BLaER1 treated with 17β-estradiol and CSF1 and Interleukin-3, amounts not matched to agents 10 nM and 100 nM (cell line): ENCODE data around the gene SEMA4B.

ENCODE experiments used
- H3K27ac ChIP-seq, 11 experiments: shearing (Covaris generic); formaldehyde crosslinking; 2 replicates each; pipeline ENCODE4 v1.8.1; 2022
- H3K27me3 ChIP-seq, 11 experiments: shearing (Covaris generic); formaldehyde crosslinking; 2 replicates each; pipeline ENCODE4 v1.8.1; 2022
- H3K36me3 ChIP-seq, 11 experiments: shearing (Covaris generic); formaldehyde crosslinking; 2 replicates each; pipeline ENCODE4 v1.8.1; 2022
- H3K4me1 ChIP-seq, 10 experiments: shearing (Covaris generic); formaldehyde crosslinking; 2 replicates each; pipeline ENCODE4 v1.8.1; 2022
- H3K4me2 ChIP-seq, 11 experiments: shearing (Covaris generic); formaldehyde crosslinking; 2 replicates each; pipeline ENCODE4 v1.8.1; 2022
- H3K4me3 ChIP-seq, 10 experiments: shearing (Covaris generic); formaldehyde crosslinking; 2 replicates each; pipeline ENCODE4 v1.8.1; 2022
- H3K9ac ChIP-seq, 11 experiments: shearing (Covaris generic); formaldehyde crosslinking; 2 replicates each; pipeline ENCODE4 v1.8.1; 2022
- H3K9me3 ChIP-seq, 11 experiments: shearing (Covaris generic); formaldehyde crosslinking; replicated peaks in 1 of 11; 2 replicates each; pipeline ENCODE4 v1.8.1; 2022
- H4K20me1 ChIP-seq, 11 experiments: shearing (Covaris generic); formaldehyde crosslinking; 2 replicates each; pipeline ENCODE4 v1.8.1; 2022
- Cebpa-rat ChIP-seq, 11 experiments: shearing (Covaris generic); IDR thresholded peaks; 2 replicates each; pipeline ENCODE4 v1.8.1; 2022

The SEMA4B gene, protein sequence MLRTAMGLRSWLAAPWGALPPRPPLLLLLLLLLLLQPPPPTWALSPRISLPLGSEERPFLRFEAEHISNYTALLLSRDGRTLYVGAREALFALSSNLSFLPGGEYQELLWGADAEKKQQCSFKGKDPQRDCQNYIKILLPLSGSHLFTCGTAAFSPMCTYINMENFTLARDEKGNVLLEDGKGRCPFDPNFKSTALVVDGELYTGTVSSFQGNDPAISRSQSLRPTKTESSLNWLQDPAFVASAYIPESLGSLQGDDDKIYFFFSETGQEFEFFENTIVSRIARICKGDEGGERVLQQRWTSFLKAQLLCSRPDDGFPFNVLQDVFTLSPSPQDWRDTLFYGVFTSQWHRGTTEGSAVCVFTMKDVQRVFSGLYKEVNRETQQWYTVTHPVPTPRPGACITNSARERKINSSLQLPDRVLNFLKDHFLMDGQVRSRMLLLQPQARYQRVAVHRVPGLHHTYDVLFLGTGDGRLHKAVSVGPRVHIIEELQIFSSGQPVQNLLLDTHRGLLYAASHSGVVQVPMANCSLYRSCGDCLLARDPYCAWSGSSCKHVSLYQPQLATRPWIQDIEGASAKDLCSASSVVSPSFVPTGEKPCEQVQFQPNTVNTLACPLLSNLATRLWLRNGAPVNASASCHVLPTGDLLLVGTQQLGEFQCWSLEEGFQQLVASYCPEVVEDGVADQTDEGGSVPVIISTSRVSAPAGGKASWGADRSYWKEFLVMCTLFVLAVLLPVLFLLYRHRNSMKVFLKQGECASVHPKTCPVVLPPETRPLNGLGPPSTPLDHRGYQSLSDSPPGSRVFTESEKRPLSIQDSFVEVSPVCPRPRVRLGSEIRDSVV

DNA sequence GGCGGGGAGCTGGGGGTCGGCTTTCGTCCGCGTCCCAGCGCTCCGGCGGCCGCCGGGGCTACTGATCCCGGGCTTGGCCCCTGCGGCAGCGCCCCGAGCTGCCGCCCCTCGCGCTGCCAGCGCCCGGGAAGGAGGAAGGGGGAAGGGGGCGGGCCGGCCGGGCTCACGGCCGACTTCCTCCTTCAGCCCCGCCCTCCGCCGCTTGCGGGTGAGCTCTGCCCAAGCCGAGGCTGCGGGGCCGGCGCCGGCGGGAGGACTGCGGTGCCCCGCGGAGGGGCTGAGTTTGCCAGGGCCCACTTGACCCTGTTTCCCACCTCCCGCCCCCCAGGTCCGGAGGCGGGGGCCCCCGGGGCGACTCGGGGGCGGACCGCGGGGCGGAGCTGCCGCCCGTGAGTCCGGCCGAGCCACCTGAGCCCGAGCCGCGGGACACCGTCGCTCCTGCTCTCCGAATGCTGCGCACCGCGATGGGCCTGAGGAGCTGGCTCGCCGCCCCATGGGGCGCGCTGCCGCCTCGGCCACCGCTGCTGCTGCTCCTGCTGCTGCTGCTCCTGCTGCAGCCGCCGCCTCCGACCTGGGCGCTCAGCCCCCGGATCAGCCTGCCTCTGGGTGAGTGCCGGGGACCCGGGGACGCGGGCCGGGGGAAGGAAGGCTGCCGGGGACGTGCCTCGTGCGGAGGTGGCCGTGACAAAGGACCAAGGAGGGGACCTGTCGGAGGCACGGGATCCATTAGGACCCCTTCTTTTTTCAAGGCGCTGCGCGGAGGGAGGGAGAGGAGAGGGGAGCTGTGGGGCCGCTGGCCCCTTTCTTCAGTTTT, at the start of gene SEMA4B:
SEMA4B (plus strand) TSS at position 201 of the 814 bp plus-strand sequence; CDS start at position 450, 249 bp downstream.
- Histone ChIP-seq H3K4me1 (peaks cover 54 to 76% (median 60%) of the 10 kb centered on the region in 10 experiments), H3K9ac (peak within 1 kb of the TSS; percentile 82 to 89 (median 86)), H3K27ac (peak within 1 kb of the TSS; percentile 51 to 84 (median 79)), H3K4me3 (peak within 1 kb of the TSS; percentile 90 to 98 (median 94)), H3K27me3 (no peaks in the 10 kb centered on the region; a peak in 1 of 22 replicates), H3K36me3 (peaks cover 0 to 49% (median 10%) of the 10 kb centered on the region in 11 experiments; a peak in 17 of 22 replicates), H3K4me2 (peak within 1 kb of the TSS; percentile 93 to 100 (median 99)), H4K20me1 (peaks cover 20 to 82% (median 48%) of the 10 kb centered on the region in 11 experiments; a peak in 19 of 22 replicates), H3K9me3 (no peaks in the 10 kb centered on the region)
- TF ChIP-seq Cebpa-rat (IDR thresholded peaks at IDR 0.05): no peak

DNA sequence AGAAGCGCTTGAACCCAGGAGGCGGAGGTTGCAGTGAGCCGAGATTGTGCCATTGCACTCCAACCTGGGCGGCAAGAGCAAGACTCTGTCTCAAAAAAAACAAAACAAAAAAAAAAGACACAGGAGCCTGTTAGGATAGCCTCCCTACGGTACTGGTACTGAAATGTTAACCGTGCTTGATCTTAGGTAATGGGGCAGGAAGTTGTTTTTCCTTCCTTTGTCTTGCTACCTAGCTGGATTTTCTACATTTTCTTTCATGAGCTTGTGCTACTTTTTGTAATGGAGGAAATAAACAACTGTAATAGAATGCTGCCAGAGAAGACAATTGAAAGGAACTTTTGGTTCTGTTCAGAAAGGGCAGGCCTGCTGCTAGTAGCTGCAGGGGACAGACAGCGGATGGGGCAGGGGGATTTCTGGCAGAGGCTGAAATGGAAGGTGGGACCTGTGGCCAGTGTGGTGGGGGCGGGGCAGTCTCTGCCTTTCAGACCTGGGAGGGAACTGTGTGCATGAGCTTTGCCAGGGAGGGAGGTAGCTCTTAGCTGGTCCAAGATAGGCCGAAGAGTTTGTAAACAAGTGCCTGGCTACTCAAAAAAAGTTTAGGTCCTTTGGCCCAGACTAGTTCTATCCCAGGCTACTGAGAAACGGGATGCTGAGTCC, 49.0 kb upstream of the SEMA4B start:
- Histone ChIP-seq H3K27me3 (no peaks in the 10 kb centered on the region), H3K27ac (no peak overlapping the region), H3K9me3 (no peaks in the 10 kb centered on the region), H4K20me1 (no peaks in the 10 kb centered on the region), H3K4me2 (no peak overlapping the region), H3K9ac (no peak overlapping the region), H3K4me3 (no peak overlapping the region), H3K36me3 (no peaks in the 10 kb centered on the region), H3K4me1 (peaks cover 11 to 27% (median 18%) of the 10 kb centered on the region in 10 experiments; a peak in 19 of 20 replicates)
- TF ChIP-seq Cebpa-rat (IDR thresholded peaks at IDR 0.05): no peak

DNA sequence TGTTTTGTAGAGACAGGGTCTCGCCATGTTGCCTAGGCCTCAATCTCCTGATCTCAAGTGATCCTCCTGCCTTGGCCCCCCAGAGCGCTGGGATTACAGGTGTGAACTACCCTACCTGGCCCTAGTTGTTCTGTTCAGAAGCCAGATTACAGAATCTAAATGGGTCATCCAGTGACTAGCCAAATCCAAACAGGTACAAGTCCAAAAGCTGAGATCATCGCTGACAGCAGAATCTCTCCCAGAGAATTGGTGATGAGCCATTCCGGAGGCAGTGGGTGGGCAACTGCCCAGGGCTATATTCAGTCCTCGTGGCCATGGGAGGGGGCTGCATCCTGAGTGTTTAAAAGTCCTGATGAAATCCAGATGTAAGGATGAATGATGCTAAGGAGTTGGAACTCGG, 47.5 kb upstream of the SEMA4B start:
- Histone ChIP-seq H3K36me3 (no peaks in the 10 kb centered on the region), H3K9ac (no peak overlapping the region), H3K4me3 (no peak overlapping the region), H3K4me1 (peaks cover 19 to 38% (median 26%) of the 10 kb centered on the region in 10 experiments), H4K20me1 (no peaks in the 10 kb centered on the region), H3K27me3 (no peaks in the 10 kb centered on the region), H3K27ac (no peak overlapping the region), H3K4me2 (no peak overlapping the region), H3K9me3 (no peaks in the 10 kb centered on the region)
- TF ChIP-seq Cebpa-rat (IDR thresholded peaks at IDR 0.05): no peak

DNA sequence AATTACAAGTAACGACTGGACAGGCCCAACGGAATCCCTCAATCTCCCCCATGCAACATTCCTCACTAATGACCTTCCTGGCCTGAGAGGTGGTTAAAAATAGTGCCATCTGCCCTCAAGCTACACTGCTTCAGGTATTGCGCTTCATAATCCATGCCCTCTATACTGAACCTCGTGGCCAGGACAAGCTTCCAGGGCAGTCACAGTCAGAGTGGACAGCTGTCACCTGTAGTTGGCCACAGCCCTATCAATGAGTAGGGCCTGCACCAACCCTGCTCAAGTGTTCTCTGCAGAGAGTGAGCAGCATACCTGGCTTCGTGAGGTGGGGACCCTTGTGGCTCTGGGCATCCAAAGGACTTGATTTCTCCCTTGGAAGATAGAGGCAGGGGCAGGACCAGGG, 46.9 kb upstream of the SEMA4B start:
- Histone ChIP-seq H3K4me2 (peak overlapping the region in 4 of 11 experiments; percentile 19 to 40 (median 32); a peak in 5 of 22 replicates), H3K9me3 (no peaks in the 10 kb centered on the region), H3K36me3 (no peaks in the 10 kb centered on the region), H3K4me1 (peaks cover 13 to 38% (median 28%) of the 10 kb centered on the region in 10 experiments), H4K20me1 (no peaks in the 10 kb centered on the region), H3K27me3 (no peaks in the 10 kb centered on the region), H3K27ac (no peak overlapping the region), H3K9ac (no peak overlapping the region; a peak in 1 of 22 replicates), H3K4me3 (no peak overlapping the region)
- no peak for TF ChIP-seq Cebpa-rat (IDR thresholded peaks at IDR 0.05)

DNA sequence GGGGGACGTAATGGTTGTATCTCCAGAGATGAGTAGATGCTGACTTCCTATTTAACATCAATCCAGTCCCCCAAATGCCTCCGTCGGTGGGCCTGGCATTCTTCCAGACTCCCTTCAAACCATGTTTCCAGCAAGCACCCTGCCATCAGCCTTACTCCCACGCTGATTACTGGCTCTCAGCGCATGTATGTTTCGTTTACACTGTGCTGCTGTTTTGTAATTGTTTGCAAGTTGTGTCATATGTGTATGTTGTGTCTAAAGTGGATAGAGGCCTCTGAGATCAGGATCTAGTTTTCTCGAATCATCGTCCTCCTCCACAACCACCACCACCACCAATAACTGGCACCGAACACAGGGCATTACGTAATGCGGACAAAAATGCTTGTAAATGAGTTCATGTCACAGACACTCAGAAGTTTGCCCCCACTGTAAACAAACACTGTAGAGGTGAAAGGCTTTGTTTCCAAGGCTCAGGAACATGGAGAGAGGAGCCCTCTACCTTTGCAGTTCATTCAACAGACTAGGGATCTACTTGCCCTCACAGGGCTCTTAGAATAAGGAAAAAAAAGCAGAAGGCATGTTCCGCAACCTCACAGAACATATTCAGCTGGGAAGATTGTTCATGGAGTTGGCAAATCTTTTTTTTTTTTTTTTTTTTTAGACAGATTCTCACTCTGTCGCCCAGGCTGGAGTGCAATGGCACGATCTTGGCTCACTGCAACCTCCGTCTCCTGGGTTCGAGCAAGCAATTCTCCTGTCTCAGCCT, 46.1 kb upstream of the SEMA4B start:
- H3K4me3 ChIP-seq: no peak overlapping the region
- no peaks in the 10 kb centered on the region for H3K36me3 ChIP-seq
- H4K20me1 ChIP-seq: no peaks in the 10 kb centered on the region
- no peaks in the 10 kb centered on the region for H3K27me3 ChIP-seq
- H3K27ac ChIP-seq: peak overlapping the region in 3 of 11 experiments; percentile 2 to 16 (median 7); a peak in 1 of 22 replicates
- H3K9ac ChIP-seq: peak overlapping the region in 1 of 11 experiments; percentile 26; a peak in 1 of 22 replicates
- H3K4me2 ChIP-seq: peak overlapping the region in 5 of 11 experiments; percentile 19 to 40 (median 29); a peak in 8 of 22 replicates
- peak in 2 of 11 experiments; percentile 32 to 61; a peak in 3 of 22 replicates for TF ChIP-seq Cebpa-rat (IDR thresholded peaks at IDR 0.05)
- peaks cover 12 to 46% (median 30%) of the 10 kb centered on the region in 10 experiments for H3K4me1 ChIP-seq
- no peaks in the 10 kb centered on the region for H3K9me3 ChIP-seq

DNA sequence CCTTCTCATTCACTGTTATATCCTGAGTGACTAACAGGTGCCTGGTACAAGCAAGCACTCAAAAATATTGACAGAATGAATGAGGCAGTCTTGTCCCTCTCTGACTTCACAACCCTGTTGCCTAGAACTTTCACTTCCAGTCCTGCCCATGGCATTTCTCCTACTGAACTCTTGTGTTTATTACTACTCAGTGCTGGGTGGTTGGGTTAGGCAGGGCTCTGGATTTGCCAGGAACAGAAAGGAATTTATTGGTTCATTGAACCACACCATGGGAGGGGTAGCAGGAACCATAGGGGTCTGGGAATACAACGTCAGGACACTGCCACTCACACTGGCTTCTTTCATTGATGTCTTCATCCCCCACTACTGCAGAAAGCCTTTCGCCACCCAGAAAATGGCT, 41.9 kb upstream of the SEMA4B start:
- H3K9ac ChIP-seq: no peak overlapping the region
- TF ChIP-seq Cebpa-rat (IDR thresholded peaks at IDR 0.05): no peak
- no peaks in the 10 kb centered on the region for H3K36me3 ChIP-seq
- H3K27me3 ChIP-seq: no peaks in the 10 kb centered on the region
- H3K9me3 ChIP-seq: no peaks in the 10 kb centered on the region
- H3K4me1 ChIP-seq: peaks cover 27 to 83% (median 51%) of the 10 kb centered on the region in 10 experiments
- peak overlapping the region in 4 of 11 experiments; percentile 62 to 85 (median 78); a peak in 8 of 22 replicates for H3K4me2 ChIP-seq
- H3K4me3 ChIP-seq: no peak overlapping the region
- no peaks in the 10 kb centered on the region for H4K20me1 ChIP-seq
- H3K27ac ChIP-seq: peak overlapping the region in 3 of 11 experiments; percentile 24 to 68 (median 56); a peak in 4 of 22 replicates

DNA sequence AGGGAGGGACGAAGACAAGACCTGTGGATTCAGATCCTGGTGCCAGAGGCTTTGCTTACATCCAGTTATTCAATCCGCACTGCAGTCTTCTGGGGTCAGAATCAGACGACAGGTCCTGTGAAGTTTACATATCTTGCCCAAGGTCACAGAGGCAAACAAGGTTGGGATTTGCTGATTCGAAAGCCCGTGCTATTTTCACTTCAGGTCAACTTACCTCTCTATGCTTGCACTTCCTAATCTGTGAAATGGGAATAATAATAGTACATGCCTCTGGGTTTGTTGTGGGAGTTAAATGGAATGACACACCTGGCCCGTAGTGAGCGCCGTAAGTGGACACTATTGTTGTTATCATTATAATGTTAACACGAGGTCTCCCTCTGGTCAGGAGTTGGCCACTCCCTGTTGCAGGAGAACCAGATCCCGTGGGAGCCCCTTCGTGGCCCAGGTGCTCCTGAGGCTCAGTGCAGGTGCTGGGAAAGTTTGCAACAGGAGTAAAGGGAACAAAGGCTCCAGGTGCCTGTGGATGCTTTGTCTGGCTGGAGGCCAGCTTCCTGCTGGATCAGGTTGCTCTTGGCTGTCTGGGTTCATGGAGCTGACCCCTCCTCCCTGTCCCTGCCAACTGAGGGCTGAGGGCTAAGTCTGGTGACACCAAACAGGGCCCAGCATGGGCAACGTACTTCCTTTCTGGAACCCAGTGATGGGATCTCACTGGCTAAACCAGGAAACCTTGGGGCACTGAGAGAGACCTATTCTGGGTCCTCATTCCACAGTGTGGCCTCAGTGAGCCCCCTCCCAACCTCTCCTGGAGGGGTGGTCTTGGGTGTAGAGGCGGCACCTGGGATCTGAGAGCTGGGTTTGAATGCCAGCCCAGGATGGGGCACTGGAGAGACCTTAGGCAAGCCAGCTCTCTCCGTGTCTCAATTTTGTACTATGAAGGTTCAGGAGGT, 40.1 kb upstream of the SEMA4B start:
- no peaks in the 10 kb centered on the region for H3K27me3 ChIP-seq
- H3K9ac ChIP-seq: peak overlapping the region in 2 of 11 experiments; percentile 32 to 42; a peak in 2 of 22 replicates
- peak overlapping the region; percentile 27 to 85 (median 45) for H3K4me2 ChIP-seq
- H4K20me1 ChIP-seq: no peaks in the 10 kb centered on the region
- peaks cover 39 to 87% (median 57%) of the 10 kb centered on the region in 10 experiments for H3K4me1 ChIP-seq
- no peak for TF ChIP-seq Cebpa-rat (IDR thresholded peaks at IDR 0.05)
- no peak overlapping the region for H3K4me3 ChIP-seq
- H3K27ac ChIP-seq: peak overlapping the region in 7 of 11 experiments; percentile 16 to 68 (median 43); a peak in 7 of 22 replicates
- H3K36me3 ChIP-seq: no peaks in the 10 kb centered on the region
- H3K9me3 ChIP-seq: no peaks in the 10 kb centered on the region
